Fibroblast of gingiva (primary cell): ENCODE results near the gene TFB1M.
"Not testable (repeated sequence)": the region's sequence is repeated elsewhere in the genome, so short reads cannot be mapped to it uniquely, and the experiment has no call there.

Experiments used
- DNase-seq: peaks from one replicate; pipeline ENCODE4 v3.0.0-alpha.2; 2011; ENCODE audit warnings: low read depth

The TFB1M gene

GRCh38 chr6:155314092-155314772, at the start of gene TFB1M:
TSS of gene TFB1M (minus strand) at chr6:155314484. CDS start at chr6:155314428, 56 bp downstream.
- peak; percentile 99 for DNase-seq

DNA sequence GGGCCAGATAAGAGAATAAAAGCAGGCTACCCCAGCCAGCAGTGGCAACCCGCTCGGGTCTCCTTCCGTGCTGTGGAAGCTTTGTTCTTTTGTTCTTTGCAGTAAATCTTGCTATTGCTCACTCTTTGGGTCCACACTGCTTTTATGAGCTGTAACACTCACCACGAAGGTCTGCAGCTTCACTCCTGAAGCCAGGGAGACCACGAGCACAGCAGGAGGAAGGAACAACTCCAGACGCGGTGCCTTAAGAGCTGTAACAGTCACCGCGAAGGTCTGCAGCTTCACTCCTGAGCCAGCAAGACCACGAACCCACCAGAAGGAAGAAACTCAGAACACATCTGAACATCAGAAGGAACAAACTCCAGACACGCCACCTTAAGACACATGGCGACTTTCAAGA, 49.7 kb upstream of the TFB1M start:
- DNase-seq = not testable (repeated sequence)

DNA sequence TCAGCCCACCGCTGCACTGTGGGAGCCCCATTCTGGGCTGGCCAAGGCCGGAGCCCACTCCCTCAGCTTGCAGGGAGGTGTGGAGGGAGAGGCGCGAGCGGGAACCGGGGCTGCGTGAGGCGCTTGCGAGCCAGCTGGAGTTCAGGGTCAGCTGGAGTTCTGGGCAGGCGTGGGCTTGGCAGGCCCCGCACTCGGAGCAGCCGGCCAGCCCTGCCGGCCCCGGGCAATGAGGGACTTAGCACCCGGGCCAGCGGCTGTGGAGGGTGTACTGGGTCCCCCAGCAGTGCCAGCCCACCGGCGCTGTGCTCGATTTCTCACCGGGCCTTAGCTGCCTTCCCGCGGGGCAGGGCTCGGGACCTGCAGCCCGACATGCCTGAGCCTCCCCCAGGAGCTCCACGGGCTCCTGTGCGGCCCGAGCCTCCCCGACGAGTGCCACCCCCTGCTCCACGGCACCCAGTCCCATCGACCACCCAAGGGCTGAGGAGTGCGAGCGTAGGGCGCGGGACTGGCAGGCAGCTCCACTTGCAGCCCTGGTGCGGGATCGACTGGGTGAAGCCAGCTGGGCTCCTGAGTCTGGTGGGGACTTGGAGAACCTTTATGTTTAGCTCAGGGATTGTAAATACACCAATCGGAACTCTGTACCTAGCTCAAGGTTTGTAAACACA, 48.8 kb upstream of the TFB1M start:
- DNase-seq = not testable (repeated sequence)

DNA sequence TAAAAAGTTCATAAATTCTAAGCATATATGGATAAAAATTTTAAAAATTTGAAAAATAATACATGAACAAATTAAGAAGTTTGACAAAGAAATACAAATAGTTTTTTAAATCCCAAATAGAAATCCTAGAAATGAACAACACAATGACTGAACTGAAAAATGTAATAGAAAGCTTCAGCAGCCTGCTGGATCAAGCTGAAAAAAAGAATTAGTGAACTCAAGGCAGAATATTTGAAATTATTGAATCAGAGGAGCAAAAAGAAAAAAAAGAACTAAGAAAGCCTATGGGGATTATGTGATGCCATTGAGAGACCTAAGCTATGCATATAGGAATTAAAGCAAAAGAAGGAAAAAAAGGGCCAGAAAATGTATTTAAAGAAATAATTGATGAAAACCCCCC, 39.9 kb upstream of the TFB1M start:
- no peak for DNase-seq

GRCh38 chr6:155352811-155353210, 38.5 kb upstream of the TFB1M start:
- peak; percentile 76 for DNase-seq

DNA sequence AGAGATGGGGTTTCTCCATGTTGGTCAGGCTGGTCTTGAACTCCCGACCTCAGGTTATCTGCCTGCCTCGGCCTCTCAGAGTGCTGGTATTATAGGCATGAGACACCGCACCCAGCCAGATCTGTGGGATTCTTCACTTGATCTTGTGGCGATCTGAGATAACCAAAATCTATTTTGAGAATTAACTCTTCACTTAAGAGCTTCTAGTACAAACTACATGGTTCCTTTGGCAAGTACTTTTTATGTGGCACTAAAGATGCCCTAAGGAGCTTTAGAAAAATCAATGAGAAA, 37.8 kb upstream of the TFB1M start:
- no peak for DNase-seq

- no peak for DNase-seq
These were observed 37.2 kb upstream of the TFB1M start for GRCh38 chr6:155351273-155352129.

GRCh38 chr6:155349956-155350355, 35.7 kb upstream of the TFB1M start:
- no peak for DNase-seq

DNA sequence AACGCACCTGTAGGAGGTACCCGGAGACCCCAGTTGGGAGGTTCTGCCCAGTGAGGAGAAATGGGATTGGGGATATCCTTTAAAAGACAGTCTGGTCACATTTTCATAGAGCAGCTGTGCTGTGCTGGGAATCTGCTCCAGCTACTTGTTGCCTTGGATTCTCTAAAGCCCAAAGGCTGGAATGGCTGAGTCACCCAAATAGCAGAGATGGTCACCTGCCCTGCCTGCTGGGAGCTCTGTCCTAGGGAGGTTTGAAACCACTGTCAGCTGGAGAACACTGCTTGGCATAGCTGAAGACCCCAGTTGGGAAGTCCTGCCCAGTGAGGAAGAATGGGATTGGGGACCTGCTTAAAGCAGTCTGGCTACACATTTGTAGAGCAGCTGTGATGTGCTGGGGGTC, 34.8 kb upstream of the TFB1M start:
- no peak for DNase-seq

DNA sequence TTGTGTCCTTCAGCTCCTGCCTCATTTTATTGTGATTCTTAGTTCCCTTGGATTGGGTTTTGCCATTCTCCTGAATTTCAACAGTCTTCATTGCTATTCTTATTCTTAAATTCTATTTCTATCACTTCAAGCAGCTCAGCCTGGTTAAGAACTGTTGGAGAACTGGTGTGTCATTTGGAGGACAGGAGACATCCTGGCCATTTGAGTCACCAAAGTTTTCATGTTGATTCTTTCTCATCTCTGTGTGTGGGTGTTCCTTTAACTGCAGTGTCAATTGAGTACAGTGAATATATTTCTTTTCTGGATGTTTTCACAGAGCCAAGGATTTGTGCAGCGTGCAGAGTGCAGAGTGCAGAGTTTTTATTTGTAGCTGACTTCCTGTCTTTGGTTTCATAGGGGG, 33.5 kb upstream of the TFB1M start:
- DNase-seq = no peak

DNA sequence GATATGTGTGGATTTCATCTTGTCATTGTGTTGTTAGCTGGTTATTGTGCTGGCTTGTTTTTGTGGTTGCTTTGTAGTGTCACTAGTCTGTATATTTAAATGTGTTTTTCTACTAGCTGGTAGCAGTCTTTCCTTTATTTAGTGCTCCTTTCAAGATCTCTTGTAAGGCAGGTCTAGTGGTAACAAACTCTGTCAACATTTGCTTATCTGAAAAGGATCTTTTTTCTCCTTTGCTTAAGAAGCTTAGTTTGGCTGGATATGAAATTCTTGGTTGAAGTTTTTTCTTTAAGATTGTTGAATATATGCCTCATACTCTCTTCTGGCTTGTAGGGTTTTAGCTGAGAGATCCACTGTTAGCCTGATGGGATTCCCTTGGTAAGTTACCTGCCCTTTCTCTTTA, 32.7 kb upstream of the TFB1M start:
- DNase-seq = no peak

- no peak for DNase-seq
These were observed 30.2 kb upstream of the TFB1M start for GRCh38 chr6:155344341-155345006.

DNA sequence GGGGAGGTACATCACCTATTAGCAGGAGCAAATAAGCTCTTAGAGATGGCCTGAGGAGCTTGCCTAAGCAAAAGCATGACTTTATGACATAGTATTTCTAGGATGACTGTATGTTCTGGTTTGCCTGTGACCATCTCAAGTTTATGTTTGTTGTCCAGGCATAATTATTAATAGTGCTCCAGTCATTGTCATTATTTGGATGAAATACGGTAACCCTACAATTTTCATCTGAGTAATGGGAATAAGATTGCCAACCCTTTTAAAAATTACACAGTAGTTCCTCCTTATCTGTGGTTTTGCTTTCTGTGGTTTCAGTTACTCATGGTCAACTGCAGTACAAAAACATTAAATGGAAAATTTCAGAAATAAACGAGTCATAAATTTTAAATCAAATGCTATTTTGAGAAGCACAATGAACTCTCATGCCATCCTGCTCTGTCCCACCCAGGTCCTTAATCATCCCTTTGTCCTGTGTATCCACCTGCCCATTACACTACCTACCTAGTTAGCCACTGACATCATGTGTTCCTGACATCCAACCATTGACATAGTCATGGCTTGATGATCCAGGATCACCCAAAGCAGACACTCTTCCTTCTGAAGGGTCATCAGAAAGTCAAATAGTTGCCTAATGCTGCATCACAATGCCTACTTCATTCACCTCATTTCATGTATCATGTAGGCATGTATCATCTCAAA, 27.0 kb upstream of the TFB1M start:
- no peak for DNase-seq

GRCh38 chr6:155340464-155341129, 26.3 kb upstream of the TFB1M start:
- DNase-seq = peak; percentile 48

DNA sequence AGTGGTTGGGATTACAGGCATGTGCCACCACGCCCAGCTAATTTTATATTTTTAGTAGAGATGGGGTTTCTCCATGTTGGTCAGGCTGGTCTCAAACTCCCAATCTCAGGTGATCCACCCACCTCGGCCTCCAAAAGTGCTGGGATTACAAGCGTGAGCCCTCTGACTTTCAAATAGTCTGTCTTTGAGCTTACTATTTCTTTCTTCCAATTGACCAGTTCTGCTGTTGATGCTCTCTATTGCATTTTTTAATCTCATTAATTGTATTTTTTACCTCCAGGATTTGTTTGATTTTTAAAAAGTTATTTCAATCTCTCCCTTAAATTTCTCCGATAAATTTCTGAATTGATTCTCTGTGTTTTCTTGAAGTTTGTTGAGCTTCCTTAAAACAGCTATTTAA, 25.6 kb upstream of the TFB1M start:
- DNase-seq = not testable (repeated sequence)

DNA sequence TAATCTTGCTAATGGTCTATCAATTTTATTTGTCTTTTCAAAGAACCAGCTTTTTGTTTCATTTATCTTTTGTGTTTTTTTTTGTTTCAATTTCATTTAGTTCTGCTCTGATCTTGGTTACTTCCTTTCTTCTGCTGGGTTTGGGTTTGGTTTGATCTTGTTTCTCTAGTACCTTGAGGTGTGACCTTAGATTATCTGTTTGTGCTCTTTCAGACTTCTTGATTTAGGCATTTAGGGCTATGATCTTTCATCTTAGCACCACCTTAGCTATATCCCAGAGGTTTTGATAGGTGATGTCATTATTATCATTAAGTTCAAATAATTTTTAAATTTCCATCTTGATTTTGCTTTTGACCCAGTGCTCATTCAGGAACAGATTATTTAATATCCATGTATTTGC, 24.0 kb upstream of the TFB1M start:
- not testable (repeated sequence) for DNase-seq

DNA sequence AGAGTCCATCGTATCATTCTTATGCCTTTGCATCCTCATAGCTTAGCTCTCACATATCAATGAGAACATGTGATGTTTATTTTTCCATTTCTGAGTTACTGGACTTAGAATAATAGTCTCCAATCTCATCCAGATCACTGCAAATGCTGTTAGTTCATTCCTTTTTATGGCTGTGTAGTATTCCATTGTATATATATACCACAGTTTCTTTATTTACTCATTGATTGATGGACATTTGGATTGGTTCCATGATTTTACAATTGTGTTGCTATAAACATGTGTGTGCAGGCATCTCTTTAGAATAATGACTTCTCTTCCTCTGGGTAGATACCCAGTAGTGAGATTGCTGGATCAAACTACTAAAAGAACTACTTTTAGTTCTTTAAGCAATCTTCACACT, 21.0 kb upstream of the TFB1M start:
- no peak for DNase-seq

GRCh38 chr6:155334073-155334472, 19.8 kb upstream of the TFB1M start:
- DNase-seq = not testable (repeated sequence)

- no peak for DNase-seq
These were observed 19.1 kb upstream of the TFB1M start for GRCh38 chr6:155333414-155333813.

DNA sequence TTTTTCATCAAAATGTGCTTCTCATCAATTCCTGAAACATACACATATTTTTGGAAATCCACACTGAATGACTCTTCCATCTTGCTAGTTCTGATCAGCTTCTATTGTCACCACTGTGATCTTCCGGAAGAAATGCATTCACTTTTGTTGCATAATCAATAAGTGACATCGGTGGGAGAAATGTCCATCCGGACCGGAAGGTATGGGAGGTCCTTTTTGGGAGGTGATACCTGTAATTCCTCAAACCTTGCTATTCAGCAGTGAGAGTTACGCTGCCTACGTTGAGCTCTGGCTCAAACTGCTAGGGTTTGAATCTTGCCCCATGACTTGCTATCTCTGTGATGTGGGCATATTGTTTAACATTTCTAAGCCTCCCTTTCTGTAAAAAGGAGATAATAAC, 16.6 kb upstream of the TFB1M start:
- no peak for DNase-seq

- no peak for DNase-seq
These were observed 15.9 kb upstream of the TFB1M start for GRCh38 chr6:155330133-155330734.
